Keratinocyte (primary cell): ENCODE data around the gene CPNE1.

ENCODE experiments used
- EZH2 ChIP-seq: IDR thresholded peaks from one replicate; pipeline ENCODE4 v1.6.1; 2012; ENCODE audit warnings: inconsistent platforms, mild to moderate bottlenecking, low read length, moderate library complexity
- TF ChIP-seq, protein P1 (sequence below), 3 experiments: IDR thresholded peaks in 1 of 3; conservative IDR thresholded peaks in 1 of 3; optimal IDR thresholded peaks in 1 of 3; 2 replicates in 2 of 3; 3 replicates in 1 of 3; pipeline versions ENCODE3 to v1.5.1; 2011; ENCODE audit warnings: low read length in 3 of 3, mild to moderate bottlenecking in 3 of 3, moderate library complexity in 2 of 3, control low read depth in 1 of 3, inconsistent platforms in 1 of 3; ENCODE audit not compliant: insufficient read depth in 2 of 3; ENCODE audit errors: extremely low read depth in 1 of 3

DNA sequence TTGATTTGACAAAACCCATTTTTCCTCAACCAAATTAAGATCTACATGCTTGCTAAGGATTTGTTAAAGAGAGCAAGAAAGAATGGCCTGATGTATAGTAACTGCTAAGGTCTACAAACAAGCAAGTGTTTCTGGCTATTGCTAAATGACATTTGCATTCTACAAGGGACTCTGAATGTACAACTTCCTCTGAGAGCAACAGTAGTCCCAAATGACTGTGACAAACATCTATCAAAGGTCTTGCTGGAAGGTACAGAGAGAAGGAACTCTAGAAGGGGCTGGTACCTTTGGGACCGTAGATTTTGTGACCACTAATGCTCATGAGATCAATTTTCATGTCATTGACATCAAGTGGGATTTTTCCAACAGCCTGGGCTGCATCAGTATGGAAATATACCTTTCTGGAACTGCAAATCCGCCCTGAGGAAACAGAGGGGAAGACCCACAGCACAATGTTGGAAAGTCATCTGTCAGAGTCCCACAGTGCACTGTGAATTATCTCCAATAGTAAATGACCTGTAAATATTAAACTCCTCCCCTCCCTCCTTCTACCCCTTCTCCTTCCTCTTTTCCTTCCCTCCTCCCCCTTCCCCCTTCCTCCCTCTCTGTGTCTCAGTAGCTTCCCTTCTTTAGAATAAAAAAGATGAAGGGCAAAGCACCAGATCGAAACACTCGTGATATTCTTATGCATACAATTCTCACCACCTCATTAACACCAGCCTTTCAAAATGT lies 15.9 kb upstream of the CPNE1 start:
- TF ChIP-seq, protein P1, sequence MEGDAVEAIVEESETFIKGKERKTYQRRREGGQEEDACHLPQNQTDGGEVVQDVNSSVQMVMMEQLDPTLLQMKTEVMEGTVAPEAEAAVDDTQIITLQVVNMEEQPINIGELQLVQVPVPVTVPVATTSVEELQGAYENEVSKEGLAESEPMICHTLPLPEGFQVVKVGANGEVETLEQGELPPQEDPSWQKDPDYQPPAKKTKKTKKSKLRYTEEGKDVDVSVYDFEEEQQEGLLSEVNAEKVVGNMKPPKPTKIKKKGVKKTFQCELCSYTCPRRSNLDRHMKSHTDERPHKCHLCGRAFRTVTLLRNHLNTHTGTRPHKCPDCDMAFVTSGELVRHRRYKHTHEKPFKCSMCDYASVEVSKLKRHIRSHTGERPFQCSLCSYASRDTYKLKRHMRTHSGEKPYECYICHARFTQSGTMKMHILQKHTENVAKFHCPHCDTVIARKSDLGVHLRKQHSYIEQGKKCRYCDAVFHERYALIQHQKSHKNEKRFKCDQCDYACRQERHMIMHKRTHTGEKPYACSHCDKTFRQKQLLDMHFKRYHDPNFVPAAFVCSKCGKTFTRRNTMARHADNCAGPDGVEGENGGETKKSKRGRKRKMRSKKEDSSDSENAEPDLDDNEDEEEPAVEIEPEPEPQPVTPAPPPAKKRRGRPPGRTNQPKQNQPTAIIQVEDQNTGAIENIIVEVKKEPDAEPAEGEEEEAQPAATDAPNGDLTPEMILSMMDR (optimal IDR thresholded peaks at IDR 0.05 in 1 of 3, IDR thresholded peaks at IDR 0.05 in 1 of 3, conservative IDR thresholded peaks at IDR 0.05 in 1 of 3; ENCODE audit: extremely low read depth in 1 of 3, insufficient read depth in 2 of 3, low read length in 3 of 3) = no peak
- no peak for TF ChIP-seq EZH2
